Measurements from ENCODE around the gene CLUH. TPM values are rescaled to one million over a fixed set of nuclear protein-coding genes. Genes with fewer than 3 reads are reported as not detected.

The CLUH gene
- total RNA-seq, 1 experiment from 2014 or later = 52.5 TPM

DNA sequence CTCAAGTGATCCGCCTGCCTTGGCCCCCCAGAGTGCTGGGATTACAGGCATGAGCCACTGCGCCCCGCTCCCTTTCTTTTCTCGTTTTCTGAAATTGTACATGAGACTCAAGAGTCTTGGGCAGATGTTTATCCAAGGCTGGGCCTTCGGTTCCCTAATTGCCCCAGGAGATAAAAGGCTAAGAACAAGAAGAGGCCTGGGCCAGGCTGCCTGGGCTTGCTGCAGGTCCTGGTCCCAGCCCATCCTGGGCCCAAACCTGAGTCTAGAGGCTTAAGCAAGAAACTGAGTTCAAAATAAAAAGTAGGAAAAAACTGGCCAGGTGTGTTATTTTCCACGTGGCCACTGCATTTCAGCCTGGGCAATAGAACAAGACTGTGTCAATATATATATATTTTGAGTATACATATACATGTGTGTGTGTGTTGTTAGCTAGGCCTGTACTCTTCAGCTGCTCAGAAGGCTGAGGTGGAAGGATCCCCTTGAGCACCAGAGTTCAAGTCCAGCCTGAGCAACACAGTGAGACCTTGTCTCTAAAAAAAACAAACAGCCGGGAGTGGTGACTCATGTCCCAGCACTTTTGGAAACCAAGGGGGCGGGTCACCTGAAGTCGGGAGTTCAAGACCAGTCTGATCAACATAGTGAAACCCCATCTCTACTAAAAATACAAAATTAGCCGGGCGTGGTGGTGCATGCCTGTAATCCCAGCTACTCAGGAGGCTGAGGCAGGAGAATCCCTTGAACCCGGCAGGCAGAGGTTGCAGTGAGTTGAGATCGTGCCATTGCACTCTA, 6.8 kb upstream of the CLUH start:
- DNase-seq (ENCODE audit: low read depth) = peak; percentile 30

DNA sequence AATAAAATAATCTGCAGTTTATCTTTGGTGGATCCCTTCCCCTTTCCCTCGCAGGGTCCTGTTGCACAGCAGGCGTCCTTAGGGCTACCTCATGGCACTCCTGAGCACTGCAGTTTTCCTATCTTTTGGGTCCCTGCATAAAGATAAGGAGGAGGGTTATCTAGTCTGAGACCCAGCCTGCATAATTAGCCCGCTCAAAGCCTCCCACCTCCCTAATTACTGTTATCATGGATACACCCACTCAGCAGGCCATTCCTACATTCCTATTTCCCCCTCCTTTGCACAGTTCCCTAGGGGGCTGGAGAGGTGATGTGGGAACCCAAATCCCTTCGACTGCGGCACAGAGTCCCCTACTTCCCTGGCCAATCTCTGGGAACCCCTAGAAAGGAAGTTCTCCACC, 5.1 kb upstream of the CLUH start:
- no peak for DNase-seq (ENCODE audit: low read depth)

DNA sequence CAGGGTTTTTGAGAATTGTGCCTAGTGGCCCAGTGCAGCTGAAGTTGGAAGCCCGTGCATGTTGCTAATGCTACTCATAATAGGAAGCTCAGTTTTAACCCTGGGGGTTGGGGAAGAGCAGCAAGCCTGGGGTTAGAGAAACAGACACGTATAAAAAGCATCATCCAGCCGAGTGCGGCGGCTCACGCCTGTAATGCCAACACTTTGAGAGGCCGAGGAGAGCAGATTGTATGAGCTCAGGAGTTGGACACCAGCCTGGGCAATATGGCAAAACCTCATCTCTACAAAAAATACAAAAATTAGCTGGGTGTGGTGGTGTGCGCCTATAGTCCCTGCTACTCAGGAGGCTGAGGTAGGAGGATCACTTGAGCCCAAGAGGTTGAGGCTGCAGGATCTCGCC, 2.3 kb upstream of the CLUH start:
- DNase-seq (ENCODE audit: low read depth) = no peak

GRCh38 chr17:2712300-2713043, 908 bp upstream of the CLUH start:
- no peak for DNase-seq (ENCODE audit: low read depth)

GRCh38 chr17:2710803-2711607, 559 bp downstream of the CLUH start:
- DNase-seq (ENCODE audit: low read depth) = no peak

DNA sequence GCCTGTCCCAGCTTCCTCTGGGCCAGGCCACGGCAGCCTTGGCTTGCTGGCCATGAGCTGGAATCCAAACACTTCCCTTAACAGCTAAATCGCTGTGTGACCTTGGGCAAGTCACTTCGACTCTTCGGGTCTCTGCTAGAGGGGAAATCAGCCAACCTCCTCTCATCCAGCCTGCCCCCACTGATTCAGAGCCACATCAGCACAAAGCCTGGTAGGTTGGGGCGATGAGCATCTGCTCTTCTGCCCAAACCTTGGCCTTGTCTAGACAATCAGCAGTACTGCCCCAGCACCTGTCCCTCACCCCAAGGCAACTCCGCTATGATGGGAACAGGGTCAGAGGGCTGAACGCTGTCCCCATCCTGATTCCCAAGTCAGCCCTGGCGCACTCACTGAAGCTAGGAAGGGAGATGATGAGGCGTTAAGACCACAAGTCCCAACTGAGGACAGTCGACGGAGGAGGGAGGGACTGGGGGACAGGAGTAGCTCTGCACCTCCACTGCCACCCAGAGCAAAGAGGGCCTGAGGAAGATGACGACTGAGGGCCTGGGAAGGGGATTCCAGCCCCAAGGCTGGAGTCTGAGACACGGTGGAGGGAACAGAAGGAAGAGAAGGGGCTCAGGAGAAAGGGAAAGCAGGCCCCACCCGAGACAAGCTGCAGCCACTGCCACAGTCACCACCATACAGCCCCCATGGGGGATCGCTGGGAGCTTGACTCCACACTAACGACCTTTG, 1.3 kb downstream of the CLUH start:
- no peak for DNase-seq (ENCODE audit: low read depth)

DNA sequence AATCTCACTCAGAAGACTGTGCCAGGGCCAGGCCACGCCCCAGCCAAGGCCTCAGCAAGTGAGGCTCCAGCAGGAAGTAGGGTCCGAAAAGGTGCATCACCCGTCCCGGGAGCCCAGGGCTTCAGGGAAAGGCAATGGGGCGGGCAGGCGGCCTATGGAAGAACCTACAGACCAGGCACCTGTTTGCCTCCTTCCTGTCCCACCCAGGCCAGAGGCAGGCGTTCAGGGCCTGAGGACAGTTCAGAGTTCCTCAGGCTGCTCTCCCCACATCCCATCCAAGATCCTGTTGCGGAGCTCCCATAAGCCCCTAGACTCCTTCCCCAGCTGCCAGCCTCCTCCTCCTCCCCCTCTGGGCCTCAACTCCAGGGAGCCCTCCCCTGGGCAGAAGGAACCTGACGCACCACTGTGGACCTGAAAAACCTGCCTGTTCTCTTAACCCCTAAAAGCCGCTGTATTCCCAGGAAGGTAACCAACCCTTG, 2.3 kb downstream of the CLUH start:
- no peak for DNase-seq (ENCODE audit: low read depth)

DNA sequence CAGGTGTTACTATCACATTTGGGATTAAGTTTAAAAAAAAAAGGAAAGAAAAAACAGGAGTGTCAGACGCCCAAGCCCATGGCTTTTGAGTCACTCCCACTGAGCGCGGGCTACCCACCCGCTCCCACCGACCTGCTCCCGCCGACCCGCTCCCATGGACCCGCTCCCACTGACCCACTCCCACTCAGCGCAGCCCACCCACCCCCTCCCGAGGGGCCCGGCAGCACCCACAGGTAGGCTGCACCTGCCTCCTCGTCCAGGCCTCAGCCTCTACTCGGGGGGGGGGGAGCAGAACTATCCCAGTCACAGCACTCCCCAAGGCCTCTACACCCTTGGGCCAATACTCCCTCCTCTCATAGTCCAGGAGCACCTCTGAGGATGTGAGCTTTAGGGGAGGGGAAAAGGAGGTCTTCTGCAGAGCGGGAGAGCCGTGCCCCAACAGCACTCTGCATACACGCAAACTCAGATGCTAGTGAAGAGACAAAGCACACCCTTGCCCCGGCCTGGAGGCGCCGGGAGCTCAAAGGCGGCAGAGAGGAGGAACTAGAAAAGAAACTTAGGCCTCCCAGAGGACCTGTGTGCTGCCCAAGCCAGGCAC, 2.9 kb downstream of the CLUH start:
- no peak for DNase-seq (ENCODE audit: low read depth)

- peak; percentile 46 for DNase-seq (ENCODE audit: low read depth)
These were observed 3.6 kb downstream of the CLUH start for GRCh38 chr17:2707721-2708584.

GRCh38 chr17:2706911-2707510, 4.6 kb downstream of the CLUH start:
- no peak for DNase-seq (ENCODE audit: low read depth)

DNA sequence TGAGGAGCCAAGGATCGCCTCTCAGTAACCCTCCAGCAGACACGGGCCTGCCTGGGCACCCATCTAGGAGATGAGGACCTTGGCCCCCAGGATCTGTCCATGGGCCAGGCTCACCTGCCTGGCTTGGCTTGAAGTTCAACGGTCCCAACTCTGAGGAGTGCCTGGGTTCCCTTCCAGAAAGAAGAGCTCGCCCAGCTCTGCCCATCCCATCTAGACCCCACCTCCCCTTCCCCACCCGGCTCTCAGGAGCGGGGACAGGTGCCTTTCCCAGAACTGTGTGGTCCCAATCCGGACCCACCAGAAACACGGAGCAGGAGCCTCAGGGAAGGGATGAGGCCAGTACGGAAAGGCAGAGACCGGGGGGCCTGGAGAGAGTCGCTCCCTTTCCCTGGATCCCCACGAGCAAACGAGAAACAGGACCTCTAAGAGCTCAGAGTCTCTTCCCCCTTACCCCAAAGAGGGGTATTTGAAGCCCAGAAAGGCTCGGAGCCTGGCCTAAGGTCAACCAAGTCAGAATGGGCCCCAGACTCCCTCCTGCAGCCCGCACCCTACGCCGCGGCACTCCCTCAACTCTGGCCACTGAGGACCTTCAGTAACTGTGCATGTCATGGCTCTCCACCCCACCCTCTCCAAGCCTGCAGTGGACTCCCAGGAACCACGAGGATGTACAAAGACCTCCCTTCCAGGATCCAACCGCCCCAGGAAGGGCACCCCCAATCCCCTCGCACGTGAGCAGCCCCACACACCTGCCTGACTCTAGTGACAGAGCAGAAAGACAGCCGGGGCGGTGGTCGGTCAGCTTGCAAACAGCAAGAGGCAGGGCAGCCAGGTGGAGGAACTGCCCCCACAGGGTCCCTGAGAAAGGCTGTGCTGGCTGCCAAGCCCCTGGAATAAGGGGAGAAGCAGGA, 5.4 kb downstream of the CLUH start:
- DNase-seq (ENCODE audit: low read depth) = no peak

GRCh38 chr17:2705263-2705662, 6.3 kb downstream of the CLUH start:
- DNase-seq (ENCODE audit: low read depth) = peak; percentile 49

DNA sequence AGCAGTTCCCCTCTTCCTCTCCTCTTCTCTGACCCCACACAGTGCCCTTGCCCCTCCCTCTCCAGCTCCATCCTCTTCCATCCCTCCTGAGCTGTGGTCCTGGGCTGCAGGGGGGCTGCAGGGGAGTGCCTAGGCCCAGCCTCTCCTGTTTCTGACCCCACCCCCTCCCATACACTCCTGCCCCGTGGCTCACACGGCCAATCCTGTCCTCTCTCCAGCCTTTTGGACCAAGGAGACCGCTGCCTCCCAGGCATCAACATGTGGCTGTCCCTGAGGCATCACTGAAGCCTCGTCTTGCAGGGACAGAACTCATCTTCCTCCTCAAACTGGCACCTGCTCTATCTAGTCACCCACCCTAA, 6.7 kb downstream of the CLUH start:
- no peak for DNase-seq (ENCODE audit: low read depth)

DNA sequence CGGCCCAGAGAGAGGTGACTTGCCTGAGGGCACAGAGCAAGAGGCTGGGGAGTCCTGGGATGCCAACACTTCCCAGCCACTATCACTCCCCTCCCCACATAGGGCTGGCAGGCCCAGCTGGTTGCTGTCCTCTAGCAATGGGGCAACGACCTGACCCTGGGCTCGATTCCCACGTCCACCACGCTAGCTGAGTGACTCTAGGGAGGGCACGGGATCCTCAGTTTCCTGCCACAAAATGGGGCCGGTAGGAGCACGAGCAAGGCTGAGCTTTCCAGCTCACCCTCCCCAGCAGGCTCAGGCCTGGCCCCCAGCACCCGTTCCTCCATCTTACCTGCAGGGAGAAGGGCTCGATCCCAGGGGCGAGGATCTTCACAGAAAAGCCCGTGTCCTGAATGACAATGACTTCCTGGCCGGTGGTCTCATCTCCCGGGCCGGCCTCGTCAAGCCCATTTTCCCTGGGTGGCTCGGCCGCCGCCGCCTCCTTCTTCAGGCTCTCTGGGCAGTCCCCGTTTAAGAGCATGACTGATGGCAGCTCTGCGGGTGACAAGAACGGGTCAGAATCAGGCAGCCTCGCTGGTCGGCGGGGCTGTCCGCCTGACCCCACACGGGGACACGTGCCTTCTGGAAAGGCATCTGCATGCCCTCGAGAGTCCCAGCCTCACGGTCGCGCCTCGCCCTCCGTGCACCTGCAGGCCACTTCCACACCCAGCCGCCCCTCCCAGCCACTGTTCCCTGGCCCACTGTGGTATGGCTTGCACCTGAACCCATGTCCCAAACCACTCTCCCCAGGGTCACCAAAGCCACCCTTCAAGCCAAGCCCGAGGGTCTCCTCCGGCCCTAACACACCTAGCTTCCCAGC, 7.3 kb downstream of the CLUH start:
- DNase-seq (ENCODE audit: low read depth) = no peak

DNA sequence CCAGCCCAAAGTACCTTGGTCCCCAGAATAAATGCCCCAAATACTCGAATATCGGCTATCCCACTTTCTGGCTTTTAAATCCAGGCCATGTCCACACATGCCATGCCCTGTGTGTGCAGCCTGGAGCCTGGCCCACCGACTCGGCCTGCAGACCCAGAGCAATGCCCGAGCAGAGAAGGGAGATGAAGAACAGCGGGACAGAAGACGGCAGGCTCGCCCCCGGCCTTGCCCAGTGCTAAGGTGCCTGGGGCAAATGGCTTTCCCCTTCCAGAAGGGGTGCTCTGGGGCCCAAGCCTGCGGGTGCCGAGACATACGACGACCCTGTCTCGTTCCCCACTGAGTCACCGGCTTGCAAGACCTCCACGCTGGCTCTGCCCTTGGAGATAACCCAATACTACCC, 8.0 kb downstream of the CLUH start:
- DNase-seq (ENCODE audit: low read depth) = no peak

DNA sequence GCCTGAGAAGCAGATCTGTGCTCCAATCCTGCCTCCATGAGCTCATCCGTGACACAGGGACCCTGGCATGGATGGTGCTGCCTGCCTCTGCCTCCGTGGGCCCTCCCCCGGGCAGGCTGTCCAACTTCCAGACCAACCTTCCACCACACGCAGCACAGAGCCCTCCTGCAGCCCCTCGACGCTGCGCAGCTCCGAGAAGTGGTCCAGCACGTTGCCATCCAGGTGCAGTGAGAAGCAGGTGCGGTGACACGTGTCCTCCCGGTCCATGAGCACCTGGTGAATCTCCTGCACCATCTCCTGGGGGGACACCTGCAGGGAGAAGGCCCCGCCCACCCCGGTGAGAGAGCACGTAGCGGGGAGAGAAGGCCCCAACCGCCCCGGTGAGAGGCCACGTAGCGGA, 8.4 kb downstream of the CLUH start:
- no peak for DNase-seq (ENCODE audit: low read depth)

DNA sequence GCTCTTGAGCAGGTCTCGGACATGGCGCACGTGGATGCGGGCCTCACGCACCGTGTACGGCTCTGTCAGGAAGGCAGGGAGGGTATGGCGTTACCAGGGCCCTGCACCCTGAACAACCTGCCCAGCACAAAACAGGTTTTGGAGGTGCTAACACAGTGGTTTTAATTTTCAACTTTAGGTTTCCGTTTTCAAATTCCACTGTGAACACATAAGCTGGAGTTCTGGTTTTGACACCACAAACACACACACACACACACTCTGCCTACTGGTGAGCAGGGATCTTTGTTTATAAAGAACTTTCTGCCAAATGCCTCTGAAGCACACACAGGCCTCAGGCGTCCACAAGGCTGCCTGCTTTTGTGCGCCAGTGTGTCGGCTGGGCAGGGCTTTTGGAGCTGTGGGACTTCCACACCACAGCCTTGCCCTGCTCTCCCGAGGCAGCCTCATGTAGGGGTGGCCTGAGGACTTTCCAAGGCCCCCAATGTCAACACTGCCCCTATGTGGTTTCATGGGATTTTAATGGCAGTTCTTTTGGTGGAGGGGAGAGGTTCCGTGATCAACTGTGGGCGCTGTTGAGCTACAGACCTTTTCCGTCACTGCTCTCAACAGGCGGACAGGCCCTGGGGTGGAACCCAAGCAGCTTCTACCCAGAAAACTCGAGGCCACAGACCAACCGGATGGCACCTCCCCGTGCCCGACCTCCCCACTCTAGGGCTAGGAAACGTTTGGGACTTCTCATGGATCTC, 9.4 kb downstream of the CLUH start:
- no peak for DNase-seq (ENCODE audit: low read depth)

Data from LHCN-M2 (cell line).